Measurements from ENCODE around the gene IRF7.
A peak's percentile ranks its signal among the peaks of the same experiment; 100 is the strongest.
"Not testable (repeated sequence)": the region's sequence is repeated elsewhere in the genome, so short reads cannot be mapped to it uniquely, and the experiment has no call there.

IRF7 gene

GRCh38 chr11:579830-580601 lies 35.7 kb downstream of the IRF7 start:
- DNase-seq: no peak

GRCh38 chr11:578276-579035 lies 37.3 kb downstream of the IRF7 start:
- no peak for DNase-seq

GRCh38 chr11:577611-577894 lies 38.2 kb downstream of the IRF7 start:
- no peak for DNase-seq

GRCh38 chr11:576811-577610 lies 38.7 kb downstream of the IRF7 start:
- no peak for DNase-seq

- DNase-seq: peak; percentile 89 to 94
Measured at GRCh38 chr11:575996-576768, 39.6 kb downstream of the IRF7 start, which contains the start of gene PHRF1. PHRF1 (plus strand) TSS chr11:576470; CDS start chr11:581513, 5,043 bp downstream.

GRCh38 chr11:575313-575995 lies 40.3 kb downstream of the IRF7 start:
- DNase-seq: peak; percentile 36 to 87

GRCh38 chr11:574632-575312 lies 41.0 kb downstream of the IRF7 start:
- DNase-seq: no peak

GRCh38 chr11:574031-574570 lies 41.6 kb downstream of the IRF7 start:
- not testable (repeated sequence) for DNase-seq

- no peak for DNase-seq
Measured at GRCh38 chr11:573146-573759, 42.5 kb downstream of the IRF7 start.

GRCh38 chr11:571802-572185 lies 44.0 kb downstream of the IRF7 start:
- no peak for DNase-seq

- DNase-seq: no peak
Measured at GRCh38 chr11:569158-569885, 46.4 kb downstream of the IRF7 start.

- peak; percentile 82 to 98 for DNase-seq
Measured at GRCh38 chr11:568306-569157, 47.2 kb downstream of the IRF7 start.

GRCh38 chr11:567629-568292 lies 48.0 kb downstream of the IRF7 start:
- DNase-seq: no peak

GRCh38 chr11:567011-567628 lies 48.6 kb downstream of the IRF7 start:
- no peak for DNase-seq

- no peak for DNase-seq
Measured at GRCh38 chr11:565921-566509, 49.7 kb downstream of the IRF7 start.

GRCh38 chr11:563812-564578 lies 51.8 kb downstream of the IRF7 start:
- no peak for DNase-seq

Measured in NCI-H187 (cell line).